H1 (cell line): ENCODE results near the gene FAM181B. TPM values are rescaled to one million over a fixed set of nuclear protein-coding genes. Genes with fewer than 3 reads are reported as not detected.

Source experiments
- CTCF ChIA-PET: fragments of 300-600 bp; sonication (Branson Sonifier 250); formaldehyde crosslinking; loops from one replicate; lab custom pipeline; 2021; ENCODE audit not compliant: partially characterized antibody; lab: Charles Lee
- POLR2A ChIA-PET: fragments of 300-600 bp; sonication (Branson Sonifier 250); formaldehyde crosslinking; loops from one replicate; lab custom pipeline; 2021; ENCODE audit warnings: inconsistent platforms; ENCODE audit not compliant: partially characterized antibody; lab: Charles Lee
- DNase-seq, 2 experiments: peaks; one replicate each; pipeline versions ENCODE4 v3.0.0 to v3.0.0-alpha.2; 2010 to 2022; ENCODE audit warnings: low spot score in 2 of 2, low read depth in 1 of 2, mixed read lengths in 1 of 2
- FAIRE-seq: peaks from 2 replicates; lab custom pipeline; 2011; peaks lifted over from hg19 to GRCh38; lab: Jason Lieb, UNC
- H2AFZ ChIP-seq: 2 replicates; pipeline ENCODE4 v1.8.1; 2012; ENCODE audit warnings: low read length, inconsistent platforms
- H2AK5ac ChIP-seq: 2 replicates; pipeline ENCODE4 v1.6.1; 2013; ENCODE audit warnings: low read depth, low read length
- H2BK120ac ChIP-seq: replicated peaks from 2 replicates; pipeline ENCODE3; 2013; ENCODE audit warnings: low read depth, low read length, inconsistent platforms
- H2BK12ac ChIP-seq: 2 replicates; pipeline ENCODE4 v1.6.1; 2013; ENCODE audit warnings: low read depth, low read length
- H2BK15ac ChIP-seq: 2 replicates; pipeline ENCODE4 v1.6.1; 2013; ENCODE audit warnings: low read length
- H2BK20ac ChIP-seq: 2 replicates; pipeline ENCODE4 v1.6.1; 2013; ENCODE audit warnings: low read length
- H2BK5ac ChIP-seq: 2 replicates; pipeline ENCODE4 v1.6.1; 2013; ENCODE audit warnings: low read depth, low read length
- H3K14ac ChIP-seq: 2 replicates; pipeline ENCODE4 v1.6.1; 2013; ENCODE audit warnings: inconsistent platforms; ENCODE audit not compliant: insufficient read length
- H3K18ac ChIP-seq: 2 replicates; pipeline ENCODE4 v1.6.1; 2013; ENCODE audit warnings: low read length; ENCODE audit errors: extremely low read depth
- H3K23ac ChIP-seq: 2 replicates; pipeline ENCODE4 v1.6.1; 2013; ENCODE audit warnings: inconsistent platforms; ENCODE audit not compliant: insufficient read length
- H3K23me2 ChIP-seq: 2 replicates; pipeline ENCODE4 v1.6.1; 2013; ENCODE audit warnings: low read depth, low read length
- H3K27ac ChIP-seq: 2 replicates; pipeline ENCODE4 v1.6.1; 2011; ENCODE audit warnings: low read depth, low read length, inconsistent platforms
- H3K27me3 ChIP-seq, 4 experiments: replicated peaks in 1 of 4; 1 replicate in 1 of 4; 2 replicates in 3 of 4; pipeline versions ENCODE4 v1.6.1 to v1.8.1; 2011 to 2013; ENCODE audit warnings: low read length in 3 of 4, mild to moderate bottlenecking in 3 of 4, inconsistent platforms in 2 of 4, mixed read lengths in 2 of 4, moderate library complexity in 1 of 4; ENCODE audit not compliant: control insufficient read depth in 3 of 4, insufficient read depth in 3 of 4; ENCODE audit errors: extremely low read depth in 1 of 4
- H3K36me3 ChIP-seq, 4 experiments: 2 replicates each; pipeline versions ENCODE4 v1.6.1 to v1.8.1; 2011 to 2013; ENCODE audit warnings: mild to moderate bottlenecking in 4 of 4, low read length in 3 of 4, moderate library complexity in 2 of 4, control low read depth in 1 of 4, inconsistent platforms in 1 of 4; ENCODE audit not compliant: insufficient read depth in 4 of 4, control insufficient read depth in 2 of 4
- H3K4ac ChIP-seq: replicated peaks from 2 replicates; pipeline ENCODE3; 2013; ENCODE audit warnings: low read length, low read depth, mixed read lengths, inconsistent platforms; ENCODE audit not compliant: insufficient read length
- H3K4me1 ChIP-seq, 4 experiments: replicated peaks in 1 of 4; 1 replicate in 1 of 4; 2 replicates in 3 of 4; pipeline versions ENCODE4 v1.6.1 to v1.8.1; 2011 to 2013; ENCODE audit warnings: low read length in 3 of 4, inconsistent platforms in 2 of 4, mixed read lengths in 1 of 4; ENCODE audit not compliant: insufficient read depth in 4 of 4, control insufficient read depth in 3 of 4
- H3K4me2 ChIP-seq, 2 experiments: 2 replicates each; pipeline versions ENCODE4 v1.6.1 to v1.8.1; 2011 to 2013; ENCODE audit warnings: low read depth in 2 of 2, low read length in 2 of 2, control low read depth in 1 of 2, inconsistent platforms in 1 of 2, mild to moderate bottlenecking in 1 of 2; ENCODE audit not compliant: insufficient read depth in 1 of 2
- H3K4me3 ChIP-seq, 4 experiments: fragments of 200-600, 300-600 bp in 1 of 4; sonication (generic), shearing (Covaris generic), sonication (Bioruptor Twin) in 1 of 4; 2 replicates each; pipeline versions ENCODE4 v1.5.1 to v1.8.1; 2011 to 2016; ENCODE audit warnings: low read length in 4 of 4, low read depth in 3 of 4, control low read depth in 2 of 4, inconsistent platforms in 2 of 4, mild to moderate bottlenecking in 2 of 4, mixed read lengths in 1 of 4, moderate library complexity in 1 of 4; ENCODE audit not compliant: insufficient read depth in 2 of 4; ENCODE audit errors: extremely low read depth in 1 of 4
- H3K56ac ChIP-seq: replicated peaks from 2 replicates; pipeline ENCODE3; 2013; ENCODE audit warnings: low read depth, mild to moderate bottlenecking, mixed read lengths, low read length, inconsistent platforms; ENCODE audit not compliant: insufficient read length
- H3K79me1 ChIP-seq: 2 replicates; pipeline ENCODE4 v1.6.1; 2013; ENCODE audit warnings: low read depth, low read length, control low read depth
- H3K79me2 ChIP-seq, 2 experiments: 2 replicates each; pipeline versions ENCODE4 v1.6.1 to v1.8.1; 2012 to 2013; ENCODE audit warnings: low read length in 2 of 2, mild to moderate bottlenecking in 2 of 2, inconsistent platforms in 1 of 2; ENCODE audit not compliant: insufficient read depth in 2 of 2, control insufficient read depth in 1 of 2
- H3K9ac ChIP-seq, 4 experiments: replicated peaks in 1 of 4; 1 replicate in 1 of 4; 2 replicates in 3 of 4; pipeline versions ENCODE4 v1.6.1 to v1.8.1; 2011 to 2013; ENCODE audit warnings: low read depth in 3 of 4, low read length in 3 of 4, control low read depth in 2 of 4, mild to moderate bottlenecking in 2 of 4, moderate library complexity in 2 of 4, inconsistent platforms in 1 of 4; ENCODE audit errors: extremely low read depth in 1 of 4
- H3K9me3 ChIP-seq, 2 experiments: 2 replicates each; pipeline versions ENCODE4 v1.6.1 to v1.8.1; 2012 to 2013; ENCODE audit warnings: mild to moderate bottlenecking in 2 of 2, moderate library complexity in 2 of 2, control low read depth in 1 of 2, inconsistent platforms in 1 of 2, low read depth in 1 of 2, low read length in 1 of 2, mixed read lengths in 1 of 2; ENCODE audit not compliant: insufficient read depth in 2 of 2
- H4K20me1 ChIP-seq, 2 experiments: replicated peaks in 1 of 2; 2 replicates each; pipeline versions ENCODE3 to v1.8.1; 2011 to 2013; ENCODE audit warnings: inconsistent platforms in 2 of 2, low read length in 2 of 2, mild to moderate bottlenecking in 1 of 2; ENCODE audit not compliant: insufficient read depth in 2 of 2, control insufficient read depth in 1 of 2
- H4K5ac ChIP-seq: 2 replicates; pipeline ENCODE4 v1.6.1; 2013; ENCODE audit warnings: low read length, low read depth, mixed read lengths, inconsistent platforms; ENCODE audit not compliant: insufficient read length
- H4K8ac ChIP-seq: 2 replicates; pipeline ENCODE4 v1.8.0; 2013; ENCODE audit warnings: mild to moderate bottlenecking, moderate library complexity, low read length, inconsistent platforms; ENCODE audit not compliant: insufficient read depth; ENCODE audit errors: extremely low read depth
- H4K91ac ChIP-seq: replicated peaks from 2 replicates; pipeline ENCODE3; 2013; ENCODE audit warnings: low read length, mixed read lengths, inconsistent platforms; ENCODE audit not compliant: insufficient read length
- BACH1 ChIP-seq: IDR thresholded peaks from 2 replicates; pipeline ENCODE4 v1.6.1; 2012; ENCODE audit warnings: low read length, improper control_type of control experiment
- BRCA1 ChIP-seq: IDR thresholded peaks from 2 replicates; pipeline ENCODE4 v1.6.1; 2012; ENCODE audit warnings: low read depth, low read length, improper control_type of control experiment
- CHD1 ChIP-seq: IDR thresholded peaks from 2 replicates; pipeline ENCODE4 v1.6.1; 2012; ENCODE audit warnings: low read depth, low read length, improper control_type of control experiment
- CHD2 ChIP-seq: IDR thresholded peaks from 2 replicates; pipeline ENCODE4 v1.6.1; 2012; ENCODE audit warnings: low read length, improper control_type of control experiment
- CTBP2 ChIP-seq: IDR thresholded peaks from 2 replicates; pipeline ENCODE4 v1.7.0; 2011; ENCODE audit warnings: borderline replicate concordance, mild to moderate bottlenecking, moderate library complexity, mixed read lengths, low read length; ENCODE audit not compliant: insufficient read depth, insufficient read length
- GABPA ChIP-seq: IDR thresholded peaks from 2 replicates; pipeline ENCODE4 v1.6.1; 2011; ENCODE audit warnings: mild to moderate bottlenecking, low read length, moderate library complexity, borderline replicate concordance; ENCODE audit not compliant: insufficient read depth
- HDAC2 ChIP-seq, 2 experiments: fragments of 300-600 bp in 1 of 2; sonication (generic) in 1 of 2; IDR thresholded peaks; 2 replicates each; pipeline ENCODE4 v1.6.1; 2011 to 2012; ENCODE audit warnings: low read depth in 2 of 2, low read length in 2 of 2, mild to moderate bottlenecking in 2 of 2, moderate library complexity in 2 of 2, borderline replicate concordance in 1 of 2, inconsistent platforms in 1 of 2
- JUND ChIP-seq: IDR thresholded peaks from 2 replicates; pipeline ENCODE4 v1.6.1; 2011; ENCODE audit warnings: mild to moderate bottlenecking, improper control_type of control experiment, low read length
- MAFK ChIP-seq: IDR thresholded peaks from 2 replicates; pipeline ENCODE4 v1.6.1; 2012; ENCODE audit warnings: low read depth, mild to moderate bottlenecking, improper control_type of control experiment, low read length
- NANOG ChIP-seq: IDR thresholded peaks from 2 replicates; pipeline ENCODE4 v1.6.1; 2011; ENCODE audit warnings: low read length, low read depth, mild to moderate bottlenecking, inconsistent platforms; ENCODE audit not compliant: insufficient read depth, poor library complexity, severe bottlenecking
- NRF1 ChIP-seq: IDR thresholded peaks from 2 replicates; pipeline ENCODE4 v1.6.1; 2011; ENCODE audit warnings: mild to moderate bottlenecking, low read depth, low read length, improper control_type of control experiment
- POLR2A ChIP-seq, 2 experiments: IDR thresholded peaks; 1 replicate in 1 of 2; 2 replicates in 1 of 2; pipeline ENCODE4 v1.6.1; 2011; ENCODE audit warnings: low read depth in 2 of 2, low read length in 2 of 2, mild to moderate bottlenecking in 2 of 2; ENCODE audit errors: control extremely low read depth in 1 of 2
- SIX5 ChIP-seq: IDR thresholded peaks from 2 replicates; pipeline ENCODE4 v1.6.1; 2011; ENCODE audit warnings: mild to moderate bottlenecking, low read depth, low read length
- SP1 ChIP-seq: IDR thresholded peaks from 2 replicates; pipeline ENCODE4 v1.6.1; 2011; ENCODE audit warnings: low read depth, low read length
- TAF1 ChIP-seq: IDR thresholded peaks from 2 replicates; pipeline ENCODE4 v1.6.1; 2011; ENCODE audit warnings: mild to moderate bottlenecking, low read depth, low read length
- WGBS, 2 experiments: shearing (Covaris generic) in 1 of 2; methylation state at CpG; one replicate each; pipeline versions ENCODE4 v1.1.6 to v1.1.7; 2013 to 2015; ENCODE audit warnings: low lambda C conversion rate in 2 of 2, mixed read lengths in 2 of 2, inconsistent platforms in 1 of 2, low coverage in 1 of 2, missing lambda C conversion rate in 1 of 2; ENCODE audit not compliant: insufficient replicate concordance in 2 of 2, insufficient coverage in 1 of 2, insufficient read length in 1 of 2; ENCODE audit errors: extremely low coverage in 1 of 2, missing lambda C conversion rate in 1 of 2; 5-methylcytosine and 5-hydroxymethylcytosine counted together
- polyA plus RNA-seq, 7 experiments: library from polyadenylated mRNA; depleted of rRNA in 3 of 7; stranded (reverse) in 5 of 7; unstranded in 2 of 7; fragments of >200 nt in 5 of 7; fragments of 200-250 nt in 2 of 7; gene quantifications; 1 replicate in 5 of 7; 2 replicates in 1 of 7; 4 replicates in 1 of 7; pipeline versions ENCODE4 v1.2.1 to v1.2.3, GENCODE V29; 2011 to 2013; ENCODE audit warnings: missing spikeins in 2 of 7, mixed read lengths in 2 of 7
- total RNA-seq: library from RNA; stranded (reverse); fragmentation: NEBNext Ultra II Directional; extraction: Animal tissue kit (Norgen Biotek cat#: 25700); gene quantifications from 2 replicates; pipeline ENCODE4 v1.2.1, GENCODE V29; 2021

FAM181B gene
- total and polyA plus RNA-seq, 2 of the 8 experiments (the other 6 are each of a cell fraction or from before 2014, with no cell fraction given): 0.21 to 0.37 TPM

DNA sequence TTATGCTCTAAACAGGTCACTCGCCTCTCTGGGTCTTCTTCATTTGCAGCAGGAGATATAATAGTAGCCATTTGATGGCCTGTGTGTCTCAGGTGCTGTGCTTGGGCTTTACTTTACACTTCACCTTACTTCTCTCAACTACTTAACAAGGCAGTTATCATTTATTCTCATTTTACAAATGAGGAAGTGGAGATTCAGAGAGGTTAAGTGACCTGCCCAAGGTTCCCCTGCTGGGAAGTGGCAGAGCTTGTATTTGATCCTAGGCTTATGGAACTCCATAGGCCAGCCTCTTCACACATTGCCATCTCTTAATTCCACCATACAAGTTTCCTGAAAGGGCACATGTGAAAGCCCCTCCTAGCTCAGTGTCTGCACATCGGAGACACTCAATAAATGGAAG lies 30.4 kb downstream of the FAM181B start:
- ChIA-PET POLR2A (no interaction called here), CTCF (interaction anchor here (1.0 to 5.5 kb wide), 10 partner anchors 8 to 406 kb away, joined by 3 to 53 read pairs (median 8); no protein-coding TSS in a partner anchor)
- Histone ChIP-seq H4K8ac (no peak overlapping the region), H2BK15ac (no peak overlapping the region), H4K5ac (no peak overlapping the region), H3K14ac (no peak overlapping the region), H3K4me1 (peaks cover 0 to 5% (median 0%) of the 10 kb centered on the region in 4 experiments; a peak in 1 of 7 replicates), H2AFZ (no peak overlapping the region), H3K23ac (no peak overlapping the region), H3K4ac (no peak overlapping the region), H4K20me1 (no peaks in the 10 kb centered on the region), H2BK12ac (no peak overlapping the region), H3K27ac (no peak overlapping the region), H2BK120ac (no peak overlapping the region), H3K56ac (no peak overlapping the region), H3K79me1 (no peaks in the 10 kb centered on the region), H2AK5ac (no peak overlapping the region), H3K79me2 (no peaks in the 10 kb centered on the region), H3K9ac (peak overlapping the region in 1 of 4 experiments; percentile 8; a peak in 1 of 7 replicates), H3K4me2 (no peak overlapping the region), H3K4me3 (no peak overlapping the region), H4K91ac (no peak overlapping the region), H2BK5ac (no peak overlapping the region), H3K9me3 (no peaks in the 10 kb centered on the region), H3K27me3 (no peaks in the 10 kb centered on the region), H3K18ac (no peak overlapping the region), H3K36me3 (no peaks in the 10 kb centered on the region)
- DNase-seq: no peak
- WGBS, 2 experiments: 96% methylated on average over 2 of the region's 2 CpGs; no CpG with 5 or more reads in 1 of the 2 experiments
- no peak for FAIRE-seq
- no peak for TF ChIP-seq CHD2
- TF ChIP-seq HDAC2 (IDR thresholded peaks at IDR 0.05; ENCODE audit: borderline replicate concordance in 1 of 2, low read depth in 2 of 2, low read length in 2 of 2): no peak
- no peak for TF ChIP-seq CHD1
- TF ChIP-seq BACH1: no peak
- no peak for TF ChIP-seq MAFK
- no peak for TF ChIP-seq GABPA
- TF ChIP-seq BRCA1: no peak
- no peak for TF ChIP-seq POLR2A (IDR thresholded peaks at IDR 0.05; ENCODE audit: control extremely low read depth in 1 of 2, low read depth in 2 of 2, low read length in 2 of 2)
- TF ChIP-seq SIX5: no peak
- TF ChIP-seq JUND: no peak
- no peak for TF ChIP-seq SP1
- TF ChIP-seq NANOG: no peak
- no peak for TF ChIP-seq NRF1
- TF ChIP-seq CTBP2: no peak
- TF ChIP-seq TAF1: no peak
- TF ChIP-seq, all 59 proteins: peak for 0
- Histone ChIP-seq H2BK20ac (no peak overlapping the region), H3K23me2 (no peaks in the 10 kb centered on the region)
